ENCODE results near the gene SLC25A18. TPM values are rescaled to one million over a fixed set of nuclear protein-coding genes. Genes with fewer than 3 reads are reported as not detected.

SLC25A18 gene
- total RNA-seq, 1 experiment from 2014 or later: 2.1 TPM

DNA sequence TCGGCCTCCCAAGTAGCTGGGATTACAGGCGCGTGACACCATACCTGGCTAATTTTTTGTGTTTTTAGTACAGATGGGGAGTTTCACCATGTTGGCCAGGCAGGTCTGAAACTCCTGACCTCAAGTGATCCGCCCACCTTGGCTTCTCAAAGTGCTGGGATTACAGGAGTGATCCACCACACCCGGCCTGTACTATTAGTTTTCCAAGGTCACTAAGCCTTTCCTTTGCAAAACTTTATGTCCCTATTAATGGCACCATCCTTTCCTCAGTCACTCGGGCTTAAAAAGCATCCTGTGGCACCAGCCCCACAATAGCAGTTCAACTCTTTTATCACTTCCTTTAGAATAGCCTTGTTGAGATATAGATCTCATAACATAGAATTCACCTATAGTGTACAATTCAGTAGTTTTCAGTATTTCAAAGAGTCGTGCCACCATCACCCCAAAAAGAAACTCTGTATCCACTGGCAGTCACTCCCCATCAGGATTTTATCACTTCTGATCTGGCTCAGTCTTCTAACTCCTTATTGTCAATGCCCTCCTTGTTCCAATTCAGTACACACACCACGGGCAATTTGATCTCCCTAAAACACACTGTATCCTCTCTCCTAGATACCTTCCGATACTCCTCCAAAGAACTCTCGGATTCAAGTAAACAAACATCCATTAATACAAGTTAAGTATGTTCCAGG, 74.3 kb downstream of the SLC25A18 start:
- ATAC-seq: no peak
- POLR2A ChIA-PET: interaction anchor here (0.6 kb wide), 1 partner anchor 386 kb away, joined by 3 read pairs; no protein-coding TSS in a partner anchor
- CTCF ChIA-PET: no interaction called here

DNA sequence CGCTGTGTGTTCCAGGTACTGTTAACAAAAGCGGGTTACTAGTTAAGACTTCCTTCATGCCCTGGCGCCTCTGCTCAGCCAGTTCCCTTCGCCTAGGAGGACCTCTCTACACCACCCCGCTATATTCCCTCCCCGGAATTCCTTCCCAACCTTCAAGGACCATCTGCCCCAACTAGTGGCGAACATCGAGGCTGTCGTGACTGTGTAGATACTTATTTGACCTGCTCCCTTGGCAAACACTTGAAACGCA, 74.8 kb downstream of the SLC25A18 start:
- peaks cover 12% of the 10 kb centered on the region for H3K36me3 Mint-ChIP-seq
- peaks cover 10% of the 10 kb centered on the region for H3K4me1 Mint-ChIP-seq
- peak overlapping the region; percentile 98 for H3K27ac Mint-ChIP-seq
- ChIA-PET POLR2A (no interaction called here), CTCF (no interaction called here)
- H3K4me3 Mint-ChIP-seq: peak overlapping the region; percentile 89
- no peaks in the 10 kb centered on the region for H3K27me3 Mint-ChIP-seq (ENCODE audit: low read depth)
- ATAC-seq (peak; percentile 67), DNase-seq (ENCODE audit: low spot score) (no peak)
- H3K9me3 Mint-ChIP-seq: no peaks in the 10 kb centered on the region
- TF ChIP-seq SP1 (CRISPR knock-in tag; conservative IDR thresholded peaks at IDR 0.05) (no peak), CREM (CRISPR knock-in tag; IDR thresholded peaks at IDR 0.05) (no peak), SOX15 (CRISPR knock-in tag; IDR thresholded peaks at IDR 0.05) (no peak), CREB1 (CRISPR knock-in tag; IDR thresholded peaks at IDR 0.05) (no peak), CBFB (CRISPR knock-in tag; IDR thresholded peaks at IDR 0.05; ENCODE audit: low read depth) (no peak), EMX1 (CRISPR knock-in tag; IDR thresholded peaks at IDR 0.05) (no peak), OVOL2 (CRISPR knock-in tag; IDR thresholded peaks at IDR 0.05; ENCODE audit: borderline replicate concordance) (no peak), ZNF263 (CRISPR knock-in tag; IDR thresholded peaks at IDR 0.05; ENCODE audit: low read depth) (no peak), ZNF138 (CRISPR knock-in tag; conservative IDR thresholded peaks at IDR 0.05) (no peak), NFATC4 (CRISPR knock-in tag; IDR thresholded peaks at IDR 0.05) (no peak)
- TF ChIP-seq, protein P1, sequence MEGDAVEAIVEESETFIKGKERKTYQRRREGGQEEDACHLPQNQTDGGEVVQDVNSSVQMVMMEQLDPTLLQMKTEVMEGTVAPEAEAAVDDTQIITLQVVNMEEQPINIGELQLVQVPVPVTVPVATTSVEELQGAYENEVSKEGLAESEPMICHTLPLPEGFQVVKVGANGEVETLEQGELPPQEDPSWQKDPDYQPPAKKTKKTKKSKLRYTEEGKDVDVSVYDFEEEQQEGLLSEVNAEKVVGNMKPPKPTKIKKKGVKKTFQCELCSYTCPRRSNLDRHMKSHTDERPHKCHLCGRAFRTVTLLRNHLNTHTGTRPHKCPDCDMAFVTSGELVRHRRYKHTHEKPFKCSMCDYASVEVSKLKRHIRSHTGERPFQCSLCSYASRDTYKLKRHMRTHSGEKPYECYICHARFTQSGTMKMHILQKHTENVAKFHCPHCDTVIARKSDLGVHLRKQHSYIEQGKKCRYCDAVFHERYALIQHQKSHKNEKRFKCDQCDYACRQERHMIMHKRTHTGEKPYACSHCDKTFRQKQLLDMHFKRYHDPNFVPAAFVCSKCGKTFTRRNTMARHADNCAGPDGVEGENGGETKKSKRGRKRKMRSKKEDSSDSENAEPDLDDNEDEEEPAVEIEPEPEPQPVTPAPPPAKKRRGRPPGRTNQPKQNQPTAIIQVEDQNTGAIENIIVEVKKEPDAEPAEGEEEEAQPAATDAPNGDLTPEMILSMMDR (IDR thresholded peaks at IDR 0.05): no peak
- TF ChIP-seq, protein P2, sequence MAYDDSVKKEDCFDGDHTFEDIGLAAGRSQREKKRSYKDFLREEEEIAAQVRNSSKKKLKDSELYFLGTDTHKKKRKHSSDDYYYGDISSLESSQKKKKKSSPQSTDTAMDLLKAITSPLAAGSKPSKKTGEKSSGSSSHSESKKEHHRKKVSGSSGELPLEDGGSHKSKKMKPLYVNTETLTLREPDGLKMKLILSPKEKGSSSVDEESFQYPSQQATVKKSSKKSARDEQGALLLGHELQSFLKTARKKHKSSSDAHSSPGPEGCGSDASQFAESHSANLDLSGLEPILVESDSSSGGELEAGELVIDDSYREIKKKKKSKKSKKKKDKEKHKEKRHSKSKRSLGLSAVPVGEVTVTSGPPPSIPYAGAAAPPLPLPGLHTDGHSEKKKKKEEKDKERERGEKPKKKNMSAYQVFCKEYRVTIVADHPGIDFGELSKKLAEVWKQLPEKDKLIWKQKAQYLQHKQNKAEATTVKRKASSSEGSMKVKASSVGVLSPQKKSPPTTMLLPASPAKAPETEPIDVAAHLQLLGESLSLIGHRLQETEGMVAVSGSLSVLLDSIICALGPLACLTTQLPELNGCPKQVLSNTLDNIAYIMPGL (CRISPR knock-in tag; IDR thresholded peaks at IDR 0.05): no peak
- TF ChIP-seq, protein P3, sequence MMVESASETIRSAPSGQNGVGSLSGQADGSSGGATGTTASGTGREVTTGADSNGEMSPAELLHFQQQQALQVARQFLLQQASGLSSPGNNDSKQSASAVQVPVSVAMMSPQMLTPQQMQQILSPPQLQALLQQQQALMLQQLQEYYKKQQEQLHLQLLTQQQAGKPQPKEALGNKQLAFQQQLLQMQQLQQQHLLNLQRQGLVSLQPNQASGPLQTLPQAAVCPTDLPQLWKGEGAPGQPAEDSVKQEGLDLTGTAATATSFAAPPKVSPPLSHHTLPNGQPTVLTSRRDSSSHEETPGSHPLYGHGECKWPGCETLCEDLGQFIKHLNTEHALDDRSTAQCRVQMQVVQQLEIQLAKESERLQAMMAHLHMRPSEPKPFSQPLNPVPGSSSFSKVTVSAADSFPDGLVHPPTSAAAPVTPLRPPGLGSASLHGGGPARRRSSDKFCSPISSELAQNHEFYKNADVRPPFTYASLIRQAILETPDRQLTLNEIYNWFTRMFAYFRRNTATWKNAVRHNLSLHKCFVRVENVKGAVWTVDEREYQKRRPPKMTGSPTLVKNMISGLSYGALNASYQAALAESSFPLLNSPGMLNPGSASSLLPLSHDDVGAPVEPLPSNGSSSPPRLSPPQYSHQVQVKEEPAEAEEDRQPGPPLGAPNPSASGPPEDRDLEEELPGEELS (CRISPR knock-in tag; IDR thresholded peaks at IDR 0.05): no peak
- TF ChIP-seq, protein P4, sequence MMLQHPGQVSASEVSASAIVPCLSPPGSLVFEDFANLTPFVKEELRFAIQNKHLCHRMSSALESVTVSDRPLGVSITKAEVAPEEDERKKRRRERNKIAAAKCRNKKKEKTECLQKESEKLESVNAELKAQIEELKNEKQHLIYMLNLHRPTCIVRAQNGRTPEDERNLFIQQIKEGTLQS (CRISPR knock-in tag; conservative IDR thresholded peaks at IDR 0.05): no peak
- TF ChIP-seq, protein P5, sequence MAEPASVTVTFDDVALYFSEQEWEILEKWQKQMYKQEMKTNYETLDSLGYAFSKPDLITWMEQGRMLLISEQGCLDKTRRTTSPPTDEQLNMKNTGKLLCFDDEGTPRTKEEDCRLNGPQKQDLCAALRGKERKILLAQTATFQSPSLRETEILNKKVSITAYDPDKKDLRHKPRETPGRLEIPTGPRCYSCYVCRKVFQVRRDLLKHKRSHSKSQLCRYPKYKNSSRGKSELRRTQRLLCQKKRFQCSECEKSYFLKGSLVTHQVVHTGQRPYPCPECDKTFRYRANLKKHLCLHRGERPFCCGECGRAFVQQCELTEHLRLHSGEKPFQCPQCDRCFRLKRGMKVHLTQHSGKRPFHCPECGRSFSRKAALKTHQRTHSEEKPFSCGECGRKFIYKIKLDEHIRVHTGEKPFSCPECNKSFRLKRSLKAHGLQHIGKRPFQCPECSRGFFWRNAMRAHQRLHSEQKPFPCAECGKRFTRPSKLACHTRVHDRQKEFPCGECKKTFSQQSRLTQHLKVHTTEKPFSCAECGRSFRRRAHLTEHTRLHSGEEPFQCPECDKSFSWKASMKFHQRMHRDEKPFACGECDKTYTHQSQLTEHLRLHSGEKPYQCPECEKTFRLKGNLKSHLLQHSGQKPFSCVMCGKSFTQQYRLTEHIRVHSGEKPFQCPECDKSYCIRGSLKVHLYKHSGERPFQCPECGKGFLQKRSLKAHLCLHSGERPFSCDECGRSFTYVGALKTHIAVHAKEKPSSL (CRISPR knock-in tag; conservative IDR thresholded peaks at IDR 0.05): no peak

More for the DNA sequence above, 74.3 kb downstream of the SLC25A18 start:
- peak overlapping the region; percentile 89 for H3K4me3 Mint-ChIP-seq
- peaks cover 10% of the 10 kb centered on the region for H3K4me1 Mint-ChIP-seq
- no peaks in the 10 kb centered on the region for H3K27me3 Mint-ChIP-seq (ENCODE audit: low read depth)
- peaks cover 8% of the 10 kb centered on the region for H3K36me3 Mint-ChIP-seq
- peak overlapping the region; percentile 98 for H3K27ac Mint-ChIP-seq
- H3K9me3 Mint-ChIP-seq: no peaks in the 10 kb centered on the region
- no peak for DNase-seq (ENCODE audit: low spot score)
- TF ChIP-seq, protein P6, sequence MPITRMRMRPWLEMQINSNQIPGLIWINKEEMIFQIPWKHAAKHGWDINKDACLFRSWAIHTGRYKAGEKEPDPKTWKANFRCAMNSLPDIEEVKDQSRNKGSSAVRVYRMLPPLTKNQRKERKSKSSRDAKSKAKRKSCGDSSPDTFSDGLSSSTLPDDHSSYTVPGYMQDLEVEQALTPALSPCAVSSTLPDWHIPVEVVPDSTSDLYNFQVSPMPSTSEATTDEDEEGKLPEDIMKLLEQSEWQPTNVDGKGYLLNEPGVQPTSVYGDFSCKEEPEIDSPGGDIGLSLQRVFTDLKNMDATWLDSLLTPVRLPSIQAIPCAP (CRISPR knock-in tag; IDR thresholded peaks at IDR 0.05): no peak
- TF ChIP-seq, protein P7, sequence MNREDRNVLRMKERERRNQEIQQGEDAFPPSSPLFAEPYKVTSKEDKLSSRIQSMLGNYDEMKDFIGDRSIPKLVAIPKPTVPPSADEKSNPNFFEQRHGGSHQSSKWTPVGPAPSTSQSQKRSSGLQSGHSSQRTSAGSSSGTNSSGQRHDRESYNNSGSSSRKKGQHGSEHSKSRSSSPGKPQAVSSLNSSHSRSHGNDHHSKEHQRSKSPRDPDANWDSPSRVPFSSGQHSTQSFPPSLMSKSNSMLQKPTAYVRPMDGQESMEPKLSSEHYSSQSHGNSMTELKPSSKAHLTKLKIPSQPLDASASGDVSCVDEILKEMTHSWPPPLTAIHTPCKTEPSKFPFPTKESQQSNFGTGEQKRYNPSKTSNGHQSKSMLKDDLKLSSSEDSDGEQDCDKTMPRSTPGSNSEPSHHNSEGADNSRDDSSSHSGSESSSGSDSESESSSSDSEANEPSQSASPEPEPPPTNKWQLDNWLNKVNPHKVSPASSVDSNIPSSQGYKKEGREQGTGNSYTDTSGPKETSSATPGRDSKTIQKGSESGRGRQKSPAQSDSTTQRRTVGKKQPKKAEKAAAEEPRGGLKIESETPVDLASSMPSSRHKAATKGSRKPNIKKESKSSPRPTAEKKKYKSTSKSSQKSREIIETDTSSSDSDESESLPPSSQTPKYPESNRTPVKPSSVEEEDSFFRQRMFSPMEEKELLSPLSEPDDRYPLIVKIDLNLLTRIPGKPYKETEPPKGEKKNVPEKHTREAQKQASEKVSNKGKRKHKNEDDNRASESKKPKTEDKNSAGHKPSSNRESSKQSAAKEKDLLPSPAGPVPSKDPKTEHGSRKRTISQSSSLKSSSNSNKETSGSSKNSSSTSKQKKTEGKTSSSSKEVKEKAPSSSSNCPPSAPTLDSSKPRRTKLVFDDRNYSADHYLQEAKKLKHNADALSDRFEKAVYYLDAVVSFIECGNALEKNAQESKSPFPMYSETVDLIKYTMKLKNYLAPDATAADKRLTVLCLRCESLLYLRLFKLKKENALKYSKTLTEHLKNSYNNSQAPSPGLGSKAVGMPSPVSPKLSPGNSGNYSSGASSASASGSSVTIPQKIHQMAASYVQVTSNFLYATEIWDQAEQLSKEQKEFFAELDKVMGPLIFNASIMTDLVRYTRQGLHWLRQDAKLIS (CRISPR knock-in tag; IDR thresholded peaks at IDR 0.05; ENCODE audit: borderline replicate concordance): no peak
- TF ChIP-seq PRRX2 (CRISPR knock-in tag; IDR thresholded peaks at IDR 0.05): no peak
- TF ChIP-seq, protein P8, sequence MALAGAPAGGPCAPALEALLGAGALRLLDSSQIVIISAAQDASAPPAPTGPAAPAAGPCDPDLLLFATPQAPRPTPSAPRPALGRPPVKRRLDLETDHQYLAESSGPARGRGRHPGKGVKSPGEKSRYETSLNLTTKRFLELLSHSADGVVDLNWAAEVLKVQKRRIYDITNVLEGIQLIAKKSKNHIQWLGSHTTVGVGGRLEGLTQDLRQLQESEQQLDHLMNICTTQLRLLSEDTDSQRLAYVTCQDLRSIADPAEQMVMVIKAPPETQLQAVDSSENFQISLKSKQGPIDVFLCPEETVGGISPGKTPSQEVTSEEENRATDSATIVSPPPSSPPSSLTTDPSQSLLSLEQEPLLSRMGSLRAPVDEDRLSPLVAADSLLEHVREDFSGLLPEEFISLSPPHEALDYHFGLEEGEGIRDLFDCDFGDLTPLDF (CRISPR knock-in tag; IDR thresholded peaks at IDR 0.05): no peak
- TF ChIP-seq ZNF121 (CRISPR knock-in tag; IDR thresholded peaks at IDR 0.05): no peak
- no peak for TF ChIP-seq EMX1 (CRISPR knock-in tag; IDR thresholded peaks at IDR 0.05)
